Fibroblast of mammary gland (primary cell): ENCODE results near the gene PDE4B.
"Not testable (repeated sequence)": the region's sequence is repeated elsewhere in the genome, so short reads cannot be mapped to it uniquely, and the experiment has no call there.

Experiments
- DNase-seq: peaks from one replicate; pipeline ENCODE4 v3.0.0-alpha.2; 2010; ENCODE audit warnings: low read depth
- H3K4me3 ChIP-seq: 2 replicates; pipeline ENCODE4 v1.5.1; 2011; ENCODE audit warnings: low read depth, mild to moderate bottlenecking, low read length, moderate library complexity; ENCODE audit not compliant: control insufficient read depth
- TF ChIP-seq, protein P1 (sequence below): conservative IDR thresholded peaks from 2 replicates; pipeline ENCODE4 v1.5.1; 2011; ENCODE audit warnings: low read depth, low read length, inconsistent platforms; ENCODE audit not compliant: control insufficient read depth, insufficient read depth

The PDE4B gene

DNA sequence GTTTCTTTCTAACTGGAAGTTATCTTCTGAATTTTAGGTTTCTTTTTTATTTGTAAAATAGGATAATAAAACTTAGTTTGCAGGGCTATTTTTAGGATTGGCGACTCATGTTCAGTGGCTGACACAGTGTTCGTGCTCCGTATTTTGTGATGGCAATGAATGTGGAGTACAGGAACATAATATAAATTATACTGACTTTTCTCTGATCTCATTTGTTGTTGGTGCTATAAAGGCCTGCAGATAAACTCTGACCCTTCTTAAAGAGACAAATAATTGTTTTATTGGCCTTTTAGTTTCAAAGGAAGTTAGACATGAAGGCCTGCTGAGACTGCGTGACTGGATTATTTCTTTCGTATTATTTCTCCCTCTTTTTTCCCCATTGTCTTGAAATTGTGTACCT, 339.6 kb downstream of the PDE4B start:
- TF ChIP-seq, protein P1, sequence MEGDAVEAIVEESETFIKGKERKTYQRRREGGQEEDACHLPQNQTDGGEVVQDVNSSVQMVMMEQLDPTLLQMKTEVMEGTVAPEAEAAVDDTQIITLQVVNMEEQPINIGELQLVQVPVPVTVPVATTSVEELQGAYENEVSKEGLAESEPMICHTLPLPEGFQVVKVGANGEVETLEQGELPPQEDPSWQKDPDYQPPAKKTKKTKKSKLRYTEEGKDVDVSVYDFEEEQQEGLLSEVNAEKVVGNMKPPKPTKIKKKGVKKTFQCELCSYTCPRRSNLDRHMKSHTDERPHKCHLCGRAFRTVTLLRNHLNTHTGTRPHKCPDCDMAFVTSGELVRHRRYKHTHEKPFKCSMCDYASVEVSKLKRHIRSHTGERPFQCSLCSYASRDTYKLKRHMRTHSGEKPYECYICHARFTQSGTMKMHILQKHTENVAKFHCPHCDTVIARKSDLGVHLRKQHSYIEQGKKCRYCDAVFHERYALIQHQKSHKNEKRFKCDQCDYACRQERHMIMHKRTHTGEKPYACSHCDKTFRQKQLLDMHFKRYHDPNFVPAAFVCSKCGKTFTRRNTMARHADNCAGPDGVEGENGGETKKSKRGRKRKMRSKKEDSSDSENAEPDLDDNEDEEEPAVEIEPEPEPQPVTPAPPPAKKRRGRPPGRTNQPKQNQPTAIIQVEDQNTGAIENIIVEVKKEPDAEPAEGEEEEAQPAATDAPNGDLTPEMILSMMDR: no peak

DNA sequence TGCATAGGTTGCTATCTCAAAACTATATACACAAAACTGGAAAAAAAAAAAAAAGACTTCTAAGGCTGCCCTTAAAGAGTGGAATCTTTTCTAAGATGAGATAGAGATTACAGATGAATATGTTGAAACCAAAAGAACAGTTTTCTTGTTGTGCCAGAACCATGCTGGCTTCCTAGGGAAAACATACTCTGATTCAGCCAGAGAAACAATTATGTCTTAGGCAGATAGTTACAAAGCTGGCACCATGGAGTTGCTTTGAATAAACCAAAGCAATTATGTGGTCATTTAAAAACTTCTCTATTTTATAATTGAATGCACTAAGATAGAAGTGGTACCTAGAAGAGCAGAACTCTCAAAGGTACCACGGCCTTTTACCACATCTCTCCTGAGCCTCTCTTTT, 341.3 kb downstream of the PDE4B start:
- TF ChIP-seq, protein P1: no peak
- H3K4me3 ChIP-seq: no peak overlapping the region
- no peak for DNase-seq

More for the DNA sequence above, 339.6 kb downstream of the PDE4B start:
- no peak overlapping the region for H3K4me3 ChIP-seq
- DNase-seq: no peak

DNA sequence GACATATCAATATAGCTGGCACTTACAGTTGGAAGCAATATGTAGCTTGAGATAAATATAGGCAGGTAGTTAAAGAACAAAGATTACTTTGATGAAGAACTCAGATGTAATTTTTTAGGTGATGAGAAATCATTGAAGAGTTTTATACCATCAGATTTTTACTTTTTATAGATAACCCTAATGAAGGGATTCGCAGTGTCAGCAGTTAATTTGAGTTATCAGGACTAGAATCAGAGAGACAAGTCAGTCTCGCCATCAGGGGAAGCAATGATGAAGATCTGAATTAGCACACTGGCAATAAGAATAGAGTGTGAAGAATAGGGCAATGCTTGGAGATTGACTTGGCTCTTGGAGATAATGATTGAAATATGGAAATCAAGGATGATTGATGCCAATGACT, 342.5 kb downstream of the PDE4B start:
- no peak overlapping the region for H3K4me3 ChIP-seq
- TF ChIP-seq, protein P1: no peak
- no peak for DNase-seq

DNA sequence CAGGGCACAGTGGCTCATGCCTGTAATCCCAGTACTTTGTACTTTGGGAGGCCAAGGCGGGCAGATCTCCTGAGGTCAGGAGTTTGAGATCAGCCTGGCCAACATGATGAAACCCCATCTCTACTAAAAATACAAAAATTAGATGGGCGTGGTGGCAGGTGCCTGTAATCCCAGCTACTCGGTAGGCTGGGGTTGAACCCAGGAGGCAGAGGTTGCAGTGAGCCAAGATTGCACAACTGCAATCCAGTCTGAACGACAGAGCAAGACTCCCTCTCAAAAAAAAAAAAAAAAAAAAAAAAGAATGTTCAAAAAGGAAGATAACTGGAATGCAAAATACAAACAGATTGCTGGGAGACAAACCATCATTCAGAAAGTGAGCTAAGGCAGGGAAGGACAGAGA, 343.7 kb downstream of the PDE4B start:
- DNase-seq, H3K4me3 ChIP-seq: not testable (repeated sequence)

DNA sequence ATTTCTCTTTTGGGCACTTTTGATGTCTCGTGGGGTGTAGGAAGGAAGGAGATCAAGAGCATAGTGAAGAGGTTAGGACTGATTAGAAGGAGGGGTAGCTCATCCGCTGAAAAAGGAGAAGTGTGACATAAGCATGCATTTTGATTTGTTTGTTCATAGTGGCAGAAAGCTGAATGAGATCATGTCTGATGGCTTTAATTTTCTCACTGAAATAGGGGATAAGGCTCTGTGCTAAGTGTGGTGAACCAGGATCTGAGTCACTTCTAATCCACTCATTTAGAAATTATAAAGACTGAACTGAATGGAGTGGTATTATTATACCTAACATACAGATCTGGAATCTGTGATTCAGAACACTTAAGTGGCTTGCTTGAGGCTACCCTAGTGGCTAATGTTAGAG, 344.5 kb downstream of the PDE4B start:
- TF ChIP-seq, protein P1: no peak
- no peak for DNase-seq

DNA sequence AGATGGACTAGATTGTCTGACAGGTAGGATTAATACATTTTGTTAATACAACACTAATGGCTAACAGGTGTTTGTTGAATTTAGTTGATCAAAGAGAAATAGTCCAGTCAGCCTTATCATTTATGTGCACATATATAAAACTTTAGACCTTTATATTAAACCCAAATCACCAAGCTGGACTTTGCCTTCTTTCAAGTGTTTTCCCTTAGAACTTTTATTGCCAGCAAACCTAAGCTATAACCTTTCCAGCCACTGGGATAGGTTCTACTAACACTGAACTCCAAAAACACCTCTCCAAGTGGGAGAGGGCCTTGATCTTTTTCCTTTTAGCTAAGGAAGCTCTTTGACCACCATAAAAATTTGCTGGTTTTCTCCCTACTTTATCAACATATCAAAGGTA, 345.9 kb downstream of the PDE4B start:
- DNase-seq: no peak
- TF ChIP-seq, protein P1: no peak
- H3K4me3 ChIP-seq: no peak overlapping the region

More for the DNA sequence above, 344.5 kb downstream of the PDE4B start:
- no peak overlapping the region for H3K4me3 ChIP-seq

DNA sequence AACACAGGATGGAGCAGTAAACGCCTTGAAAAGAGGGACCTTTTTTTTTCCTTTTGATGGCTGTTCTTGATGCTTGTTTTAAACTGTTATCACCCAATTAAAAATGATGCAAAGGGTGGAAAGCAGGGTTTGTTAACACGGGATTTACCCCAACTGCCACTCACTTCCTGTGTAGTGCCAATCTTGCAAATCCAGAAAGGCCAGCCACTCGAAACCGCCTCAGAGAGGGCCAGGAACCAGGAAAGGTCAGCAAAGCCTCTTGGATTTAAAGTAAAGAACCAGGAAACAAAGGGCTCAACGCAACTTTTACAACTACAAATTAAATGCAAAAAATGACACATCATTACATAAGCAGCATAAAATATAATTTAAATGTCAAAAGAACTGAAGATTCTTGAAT, 347.4 kb downstream of the PDE4B start:
- TF ChIP-seq, protein P1: no peak
- no peak for DNase-seq
- no peak overlapping the region for H3K4me3 ChIP-seq
